ENCODE measurements around the gene ANKRD55. TPM values are rescaled to one million over a fixed set of nuclear protein-coding genes. Genes with fewer than 3 reads are reported as not detected.

The ANKRD55 gene
- total RNA-seq, 1 donor from 2014 or later, result not detected

DNA sequence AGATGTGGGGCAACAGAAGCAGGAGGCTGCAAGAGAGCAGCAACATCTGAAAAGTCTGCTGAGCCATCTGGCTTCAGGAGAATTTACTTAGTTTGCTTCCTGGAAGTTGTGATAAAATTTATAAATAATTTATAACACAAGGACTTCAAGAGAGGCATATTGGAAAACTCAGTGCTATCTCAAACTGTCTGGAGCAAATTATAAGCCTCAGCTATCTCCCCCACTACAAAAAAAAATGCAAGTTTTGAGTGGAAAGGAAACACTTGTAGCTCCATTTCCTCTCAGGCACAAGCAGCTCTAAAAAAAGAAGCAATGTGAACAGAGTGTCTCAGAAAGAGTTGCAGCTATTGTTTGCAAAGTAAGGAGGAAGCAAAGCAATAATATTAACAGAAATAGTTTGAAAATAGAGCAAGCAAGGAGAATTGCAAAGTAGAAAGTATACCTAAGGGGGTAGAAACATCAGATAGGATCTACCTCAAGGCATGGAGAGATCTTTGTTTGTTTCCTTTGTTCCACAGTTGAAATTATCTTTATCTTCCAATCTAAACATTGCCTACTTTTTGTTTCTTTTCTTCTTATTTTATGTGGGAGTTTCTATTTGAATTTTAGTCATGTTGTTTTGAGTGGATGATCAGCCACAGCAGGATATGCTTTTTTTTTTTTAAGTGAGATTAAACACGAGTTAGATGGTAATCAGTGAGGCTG, 182.4 kb downstream of the ANKRD55 start:
- ATAC-seq (peak; percentile 68), DNase-seq (ENCODE audit: missing footprints) (no peak)
- intact Hi-C loops (cut with DNase I), result no loop called here

Other genes starting within 250 kb of the ANKRD55 start
- gene IL6ST, start 238.4 kb downstream of the ANKRD55 start, total RNA-seq, result 145 TPM

All from Right ventricle myocardium inferior (tissue), 1 donor.